ENCODE results near the gene ALDH1A1. TPM values are rescaled to one million over a fixed set of nuclear protein-coding genes. Genes with fewer than 3 reads are reported as not detected.
A peak's percentile ranks its signal among the peaks of the same experiment; 100 is the strongest.

The ALDH1A1 gene
- total RNA-seq, 1 experiment from 2014 or later: 329 TPM

DNA sequence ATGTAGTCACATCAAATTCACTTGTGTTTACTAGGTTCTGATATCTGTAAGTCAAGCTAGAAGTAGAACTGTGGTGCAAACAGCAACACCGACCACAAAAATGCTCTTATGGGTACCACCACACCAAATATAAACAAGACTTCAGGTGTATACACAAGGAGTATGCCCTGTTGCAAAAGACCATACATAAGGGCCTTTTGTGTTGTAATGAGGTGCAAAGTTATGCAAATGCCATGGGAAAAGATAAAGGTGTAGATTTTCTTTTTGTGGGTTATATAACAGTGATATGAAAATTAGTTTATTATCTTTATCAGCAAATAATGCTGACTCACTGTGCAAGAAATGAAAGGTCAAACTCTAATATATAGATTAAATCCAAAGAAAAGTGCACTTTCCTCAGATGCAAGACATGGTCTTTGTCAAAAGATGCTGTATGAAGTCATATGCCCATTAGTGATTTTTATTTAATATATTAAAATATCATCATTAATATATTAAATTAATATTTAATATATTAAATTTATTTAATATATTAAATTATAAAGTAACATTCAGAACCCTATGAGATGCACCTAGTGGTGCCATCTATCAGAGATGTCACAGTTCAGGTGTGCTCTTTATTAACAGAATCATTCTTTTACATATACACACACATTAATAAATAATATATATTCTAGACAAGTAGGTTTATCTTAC is 26.7 kb upstream of the ALDH1A1 start:
- peak; percentile 77 for DNase-seq (ENCODE audit: low spot score)

DNA sequence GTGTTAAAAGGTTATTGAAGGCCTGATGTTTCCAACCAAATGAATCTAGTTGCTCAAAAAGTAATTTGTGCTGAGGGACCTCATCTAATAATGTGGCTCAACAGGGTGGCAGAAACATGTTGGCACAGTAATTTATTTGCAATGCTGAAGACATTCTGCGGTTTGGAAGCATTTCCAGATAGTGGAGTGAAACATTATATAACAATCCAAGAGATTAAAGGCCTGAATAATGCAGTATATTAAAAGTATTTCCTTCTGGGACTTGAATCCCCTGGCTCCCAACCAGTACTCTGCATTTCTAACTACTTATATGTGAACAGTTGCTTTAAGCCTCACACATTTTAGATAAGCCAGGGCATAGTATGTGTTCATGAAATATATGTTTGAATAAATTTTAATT is 25.9 kb upstream of the ALDH1A1 start:
- peak; percentile 67 for DNase-seq (ENCODE audit: low spot score)

DNA sequence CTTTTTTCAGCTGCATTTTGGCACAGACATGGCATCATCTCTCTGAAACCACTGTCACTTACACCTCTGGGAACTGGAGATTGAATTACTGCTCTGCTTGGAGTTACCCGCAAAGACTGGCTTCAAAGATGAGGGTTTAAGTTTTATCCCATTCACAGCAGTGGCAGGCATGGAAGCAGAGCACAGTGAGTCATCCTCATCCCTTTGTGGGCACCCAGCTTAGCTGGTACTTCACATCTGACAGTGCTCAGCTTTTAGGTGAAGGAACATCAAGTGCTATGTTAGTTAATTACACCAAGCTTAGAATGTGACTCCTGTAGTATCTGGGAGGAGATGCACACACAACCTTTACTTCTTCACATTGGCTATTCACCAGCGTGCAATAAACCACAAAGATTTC is 24.8 kb upstream of the ALDH1A1 start:
- DNase-seq (ENCODE audit: low spot score): peak; percentile 36

DNA sequence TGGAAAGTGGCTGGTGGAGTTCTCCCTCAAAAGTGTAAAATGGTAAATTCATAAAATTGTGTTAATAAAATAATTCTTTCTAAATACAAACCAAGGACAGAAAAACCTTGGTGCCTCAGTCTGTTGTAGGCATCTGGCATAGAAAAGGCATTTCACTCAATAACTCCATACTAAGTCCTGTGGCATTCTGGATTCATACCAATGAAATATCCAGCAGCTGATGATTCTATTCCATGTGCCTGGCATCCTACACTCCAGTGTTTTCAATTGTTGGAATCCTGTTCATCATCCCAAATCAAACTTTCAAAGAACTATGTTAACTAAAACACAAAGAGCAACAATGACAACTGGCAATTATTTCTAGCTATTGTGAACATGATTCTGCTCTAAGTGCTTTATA is 21.6 kb upstream of the ALDH1A1 start:
- DNase-seq (ENCODE audit: low spot score): no peak

DNA sequence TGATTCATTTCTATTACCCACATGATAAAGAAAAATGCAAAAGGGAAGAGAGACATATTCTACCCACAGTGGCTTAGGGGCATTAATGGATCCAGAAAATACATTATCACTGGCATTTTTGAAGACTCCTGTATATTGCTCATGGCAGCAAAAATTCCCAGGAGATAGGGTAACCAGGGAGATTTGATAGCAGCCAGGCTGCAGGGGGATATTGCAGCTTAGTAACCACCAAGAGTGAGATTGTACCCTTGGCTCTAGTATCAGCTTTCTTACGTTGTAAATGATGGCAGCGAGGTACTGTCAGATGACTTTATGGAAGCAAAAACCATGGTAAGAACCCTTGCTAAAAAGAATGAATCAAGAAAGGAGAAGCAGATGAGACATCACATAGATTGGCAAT is 19.8 kb upstream of the ALDH1A1 start:
- no peak for DNase-seq (ENCODE audit: low spot score)

DNA sequence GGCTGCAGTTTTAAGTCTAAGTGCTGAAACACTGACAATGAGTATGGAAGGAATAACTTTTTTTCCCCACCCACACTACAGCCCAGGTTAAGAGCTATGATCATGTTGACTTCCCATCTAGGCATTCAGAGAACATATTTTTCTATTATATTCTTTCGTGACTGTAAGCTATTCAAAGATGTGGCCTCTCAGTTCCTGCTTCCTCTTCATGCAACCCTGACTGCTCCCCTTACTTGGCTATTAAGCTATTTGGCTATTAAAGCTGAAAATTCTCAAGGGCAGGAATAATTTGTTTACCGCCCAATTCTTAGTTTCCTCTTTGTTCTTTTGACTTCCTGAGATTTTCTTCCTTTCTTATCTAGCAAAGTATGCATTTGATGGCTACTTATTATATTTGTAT is 18.6 kb upstream of the ALDH1A1 start:
- no peak for DNase-seq (ENCODE audit: low spot score)

DNA sequence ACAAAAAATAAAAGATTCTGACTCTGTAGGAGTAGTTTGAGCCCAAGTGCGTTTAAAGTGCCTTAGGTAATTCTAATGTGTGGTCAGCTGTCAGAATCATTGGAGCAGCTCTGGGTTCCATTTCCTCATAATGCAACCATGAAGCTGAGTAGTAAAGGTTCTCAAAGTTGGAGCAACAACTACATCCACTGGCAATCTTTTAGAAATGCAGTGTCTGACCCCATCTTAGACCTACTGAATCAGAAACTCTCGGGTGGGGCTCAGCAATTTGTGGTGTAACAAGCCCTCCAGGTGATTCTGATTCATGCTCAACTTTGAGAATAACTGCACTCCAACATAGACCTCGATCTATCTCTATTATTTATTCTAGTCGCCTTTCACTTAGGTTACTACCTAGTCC is 7.6 kb upstream of the ALDH1A1 start:
- DNase-seq (ENCODE audit: low spot score): peak; percentile 12

DNA sequence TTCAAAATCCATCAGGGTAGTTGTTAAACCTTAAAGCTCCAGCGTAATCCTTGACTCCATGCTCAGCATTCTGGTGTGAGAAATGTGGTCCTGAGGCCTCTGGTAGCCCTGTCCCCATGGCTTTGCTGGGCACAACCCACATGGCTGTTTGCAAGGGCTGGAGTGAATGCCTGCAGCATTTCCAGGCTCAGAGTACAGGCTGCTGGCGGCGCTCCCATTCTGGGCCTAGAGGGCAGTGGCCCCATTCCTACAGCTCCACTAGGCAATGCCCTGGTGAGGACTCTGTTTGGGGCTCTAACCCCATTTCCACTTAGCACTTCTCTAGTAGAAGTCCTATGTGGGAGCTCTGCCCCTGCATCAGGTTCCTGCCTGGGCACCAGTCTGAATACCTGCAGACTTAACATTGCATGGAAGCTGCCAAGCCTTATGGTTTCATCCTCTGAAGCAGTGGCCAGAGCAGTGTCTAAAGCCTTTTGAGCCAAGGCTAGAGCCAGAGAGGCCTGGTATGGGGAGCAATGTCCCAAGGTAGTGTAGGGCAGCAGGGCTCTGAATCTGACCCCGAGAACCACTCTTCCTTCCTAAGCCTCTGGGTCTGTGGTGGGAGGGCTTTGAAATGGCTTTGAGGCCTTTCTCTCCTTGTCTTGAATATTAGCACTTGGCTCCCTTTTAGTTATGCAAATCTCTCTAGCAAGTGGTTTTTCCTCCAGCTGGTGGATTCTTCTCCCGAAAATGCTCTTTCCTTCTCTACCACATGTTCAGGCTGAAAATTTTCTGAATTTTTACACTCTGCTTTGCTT is 5.8 kb upstream of the ALDH1A1 start:
- no peak for DNase-seq (ENCODE audit: low spot score)

DNA sequence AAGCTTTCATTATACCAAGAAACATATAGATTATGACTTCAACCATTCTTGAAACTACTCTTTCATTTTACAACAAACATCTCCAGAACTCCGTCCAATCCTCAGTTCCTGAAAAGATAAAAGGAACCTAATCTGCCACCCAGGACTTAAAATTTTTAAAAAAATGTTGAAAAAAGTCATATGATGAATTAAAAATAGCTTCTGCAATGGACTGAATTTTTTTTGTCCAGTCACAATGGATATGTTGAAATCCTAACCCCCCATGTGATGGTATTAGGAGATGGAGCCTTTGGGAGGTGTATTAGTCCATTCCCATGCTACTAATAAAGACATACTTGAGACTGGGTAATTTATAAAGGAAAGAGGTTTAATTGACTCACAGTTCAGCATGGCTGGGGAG is 2.7 kb upstream of the ALDH1A1 start:
- no peak for DNase-seq (ENCODE audit: low spot score)

DNA sequence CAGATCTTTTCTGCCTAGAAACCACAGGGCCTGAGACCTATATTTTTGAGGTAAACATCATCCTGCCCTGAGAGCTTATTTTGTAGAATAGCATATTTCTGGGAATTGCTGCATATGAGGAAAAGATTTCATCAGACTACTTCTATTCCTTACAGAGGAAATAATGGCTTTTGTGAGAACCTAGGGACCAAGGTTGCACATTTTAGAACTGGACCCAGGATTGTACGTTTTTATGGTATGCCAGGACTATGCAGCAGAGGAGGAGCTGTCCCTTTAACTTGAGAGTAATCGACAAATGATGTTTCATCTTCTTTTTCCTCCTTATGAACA is 2.2 kb upstream of the ALDH1A1 start:
- DNase-seq (ENCODE audit: low spot score): no peak

DNA sequence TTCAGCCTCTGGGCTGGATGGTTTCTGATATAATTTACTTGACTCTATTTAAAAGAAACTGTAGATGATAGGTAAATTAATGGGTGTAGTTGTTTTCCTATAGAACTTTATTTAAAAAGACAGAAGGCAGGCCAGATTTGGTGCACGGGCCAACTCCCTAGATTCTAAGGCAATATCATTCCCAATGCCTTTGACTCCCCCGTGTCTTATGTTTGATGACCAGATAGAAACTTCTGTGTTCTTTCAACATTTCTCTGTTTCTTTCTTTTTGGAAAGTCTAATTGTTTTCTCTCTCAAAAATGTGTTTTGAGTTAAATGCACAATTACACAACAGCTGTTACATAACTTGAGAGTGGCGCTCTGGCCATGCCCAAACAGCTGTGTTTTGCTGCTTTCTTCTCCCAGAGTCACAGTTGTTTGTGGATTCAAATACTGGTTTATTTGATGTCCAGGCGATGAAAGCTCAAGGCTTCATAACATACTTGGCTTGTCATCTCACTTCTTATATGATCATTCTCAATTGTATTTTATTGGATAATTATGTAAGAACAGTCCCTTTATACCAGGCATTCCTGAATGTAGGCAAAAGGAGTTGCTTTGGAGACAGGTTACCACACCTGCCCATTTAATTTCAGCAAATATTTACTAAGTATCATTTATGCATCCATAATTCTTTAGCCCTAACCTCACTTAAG is 1.7 kb upstream of the ALDH1A1 start:
- DNase-seq (ENCODE audit: low spot score): peak; percentile 47

DNA sequence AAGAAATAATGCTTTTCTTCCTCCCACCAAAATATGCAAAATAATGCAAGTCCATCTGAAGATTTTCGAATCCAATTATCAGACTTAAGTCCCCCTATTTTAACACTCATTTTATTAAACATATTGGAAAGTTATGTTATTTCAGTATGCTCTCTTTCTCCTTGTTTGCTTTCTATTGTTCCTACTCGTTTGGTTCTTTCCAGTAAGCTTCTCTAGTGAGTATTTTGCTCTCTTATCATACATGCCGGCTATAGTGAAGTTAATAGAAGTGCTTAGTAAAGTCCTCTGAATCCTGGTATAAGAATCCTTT is 517 bp downstream of the ALDH1A1 start:
- peak; percentile 53 for DNase-seq (ENCODE audit: low spot score)

DNA sequence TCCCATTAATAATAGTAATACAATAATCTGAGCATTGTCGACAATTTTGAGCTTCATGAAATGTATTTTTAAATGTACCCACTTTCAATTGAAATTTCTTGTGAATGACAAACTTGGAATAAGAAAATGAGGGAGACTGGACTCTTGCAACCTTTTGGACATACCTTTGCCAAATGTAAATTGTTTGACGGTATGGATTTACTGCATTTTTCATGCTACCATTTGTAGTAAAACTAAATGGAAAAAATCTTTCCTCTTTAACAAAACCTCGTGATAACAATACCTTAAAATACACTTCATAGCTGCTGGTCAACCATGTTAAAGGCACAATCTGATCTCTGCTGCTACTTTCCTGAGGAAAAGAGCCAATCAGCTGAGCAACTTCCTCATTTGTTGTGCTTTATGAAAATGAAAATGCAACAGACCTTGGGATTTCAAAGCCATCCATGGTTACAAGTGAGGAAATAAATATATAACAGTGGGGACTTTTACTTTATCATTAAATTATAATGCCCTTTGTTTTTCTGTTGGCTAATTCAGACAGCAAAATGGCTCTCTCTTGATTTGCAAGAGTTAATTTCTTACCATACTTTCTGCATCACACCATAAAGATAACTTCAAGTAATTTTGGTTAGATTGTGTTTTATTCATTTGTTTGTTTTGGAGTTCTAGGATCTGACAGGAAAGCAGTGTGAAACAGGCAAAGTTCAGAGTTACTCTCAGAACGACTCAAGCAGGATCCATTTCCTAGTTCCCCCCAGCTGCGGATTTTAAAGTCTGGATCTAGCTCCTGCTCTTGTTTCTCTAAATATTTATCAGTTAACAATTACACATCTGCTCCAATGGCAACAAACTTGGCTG is 1.1 kb downstream of the ALDH1A1 start:
- peak; percentile 53 for DNase-seq (ENCODE audit: low spot score)

DNA sequence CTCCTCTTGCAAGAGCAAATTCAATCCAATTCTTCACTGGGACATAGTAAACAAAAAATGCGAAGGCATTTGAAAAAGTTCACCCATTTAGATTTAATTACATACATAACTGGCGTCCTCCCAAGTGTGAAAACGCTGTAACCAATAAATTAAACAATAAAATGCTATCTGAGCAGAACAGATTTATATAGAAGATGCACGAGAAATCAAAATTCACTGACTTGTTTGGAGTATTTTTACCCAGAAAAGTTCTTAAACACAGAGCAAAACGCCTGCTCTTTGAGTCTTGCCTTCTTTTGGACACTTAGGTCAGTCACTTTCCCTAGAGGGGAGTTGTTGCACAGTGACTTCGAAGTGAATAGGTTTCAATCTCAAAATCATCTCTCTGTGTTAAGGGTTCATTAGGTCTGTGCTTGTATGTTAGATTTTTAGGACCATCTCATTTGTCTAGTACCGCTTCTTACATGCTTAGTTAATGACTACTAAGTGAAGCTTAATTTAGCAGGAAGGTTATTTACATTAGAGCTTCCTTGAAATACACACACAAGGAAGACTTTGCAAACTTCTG is 1.9 kb downstream of the ALDH1A1 start:
- peak; percentile 47 for DNase-seq (ENCODE audit: low spot score)

DNA sequence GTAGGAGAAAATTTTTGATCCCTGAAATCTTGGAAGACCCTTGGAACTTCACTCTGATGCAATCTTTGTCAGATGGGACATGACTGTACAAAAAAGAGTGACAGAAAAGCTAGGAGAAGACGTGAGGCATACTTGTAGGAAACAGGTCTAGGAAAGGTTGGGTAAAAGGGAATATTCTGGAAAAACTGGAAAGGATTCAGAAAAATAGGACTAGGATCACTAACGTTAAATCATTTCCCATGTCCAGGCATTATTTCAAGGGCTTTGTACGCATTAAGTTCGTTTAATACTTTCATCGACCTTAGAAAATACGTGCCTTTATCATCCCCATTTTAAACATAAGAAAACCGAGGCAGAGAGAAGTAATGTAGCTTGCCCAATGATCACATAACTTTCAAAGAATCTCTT is 2.9 kb downstream of the ALDH1A1 start:
- DNase-seq (ENCODE audit: low spot score): peak; percentile 21

DNA sequence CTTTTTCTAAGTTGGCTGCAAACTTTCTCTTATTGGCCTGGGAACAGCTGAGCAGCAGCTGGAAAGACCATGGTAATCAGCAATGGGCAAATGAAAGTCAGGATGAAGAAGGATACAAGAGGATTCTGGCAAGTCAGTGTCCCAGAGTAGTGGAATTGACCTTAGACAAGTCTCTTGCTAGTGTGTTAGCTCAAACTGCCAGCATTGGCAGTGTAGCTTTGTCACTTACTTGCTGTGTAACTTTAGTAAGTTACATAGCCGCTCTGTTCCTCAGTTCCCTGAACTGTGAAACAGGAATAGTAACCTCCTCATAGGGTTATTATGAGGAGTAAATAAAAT is 3.6 kb downstream of the ALDH1A1 start:
- DNase-seq (ENCODE audit: low spot score): peak; percentile 30

DNA sequence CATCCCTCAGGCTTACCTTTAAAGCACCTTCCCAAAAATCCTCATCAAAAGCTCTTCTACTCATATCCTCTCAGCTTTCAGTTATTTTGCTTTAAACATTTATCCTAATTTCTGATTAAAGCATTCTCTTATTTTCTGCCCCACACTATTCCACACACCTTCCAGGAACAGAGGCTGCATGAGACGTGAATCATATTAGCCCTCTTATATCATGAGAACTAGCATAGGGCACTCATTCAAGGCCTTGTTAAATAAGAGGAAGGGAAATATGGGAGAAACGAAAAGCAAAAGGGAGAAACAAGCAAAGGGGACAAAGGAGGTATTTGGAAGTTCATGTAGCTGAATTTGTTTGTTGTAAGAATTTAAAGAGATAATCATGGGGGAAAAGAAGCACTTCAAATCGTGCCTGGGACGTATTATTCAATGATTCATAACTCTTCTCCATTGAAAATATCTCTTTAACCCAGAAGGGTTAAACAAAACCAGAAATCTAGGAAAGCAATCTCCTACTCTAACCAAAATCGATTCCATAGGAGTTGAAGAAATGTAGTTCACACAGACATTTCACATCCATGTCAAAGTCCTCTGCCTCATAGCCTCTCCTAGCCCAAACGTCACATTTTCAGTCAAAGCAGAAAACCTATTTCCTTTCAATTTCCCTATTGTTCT is 4.1 kb downstream of the ALDH1A1 start:
- no peak for DNase-seq (ENCODE audit: low spot score)

DNA sequence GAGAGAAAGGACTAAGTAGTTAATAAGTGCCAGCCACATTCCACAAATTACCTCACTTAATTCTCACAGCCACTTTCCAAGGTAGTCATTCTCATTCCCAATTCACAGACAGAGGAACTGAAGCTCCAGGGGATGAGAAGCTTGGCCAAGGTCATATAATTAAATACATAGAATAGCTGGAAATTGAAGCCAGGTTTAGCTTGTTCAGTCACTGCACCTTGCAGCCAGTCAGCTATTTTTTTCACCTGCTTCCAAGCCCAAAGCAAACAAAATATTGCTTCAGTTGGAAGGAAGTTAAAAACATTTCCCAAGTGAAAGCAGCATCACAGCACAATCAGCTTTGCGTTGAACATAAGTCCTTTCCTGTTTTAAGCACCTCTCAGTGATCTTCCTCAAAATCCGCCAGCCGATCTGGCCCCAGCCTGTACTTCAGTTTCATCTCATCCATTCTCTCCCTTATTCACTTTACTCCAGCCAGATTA is 4.8 kb downstream of the ALDH1A1 start:
- peak; percentile 31 for DNase-seq (ENCODE audit: low spot score)

DNA sequence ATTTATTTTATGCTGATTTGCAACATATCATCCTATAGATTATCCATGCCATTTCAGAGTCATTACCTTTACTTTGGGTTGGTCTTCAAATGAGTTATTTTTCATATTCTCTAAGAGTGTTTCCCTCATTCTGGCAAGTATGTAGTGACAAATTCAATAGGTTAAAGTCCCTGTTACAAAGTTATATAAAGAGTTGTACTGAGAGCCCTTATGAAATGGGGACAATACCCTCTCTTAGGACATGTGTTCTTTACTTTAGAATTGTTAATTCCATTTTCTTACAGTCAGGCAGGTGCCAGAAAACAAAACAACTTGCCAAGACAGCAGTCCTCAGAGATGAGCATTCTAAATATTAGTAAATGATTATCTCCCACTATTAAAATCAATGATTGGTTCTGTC is 6.0 kb downstream of the ALDH1A1 start:
- DNase-seq (ENCODE audit: low spot score): no peak

DNA sequence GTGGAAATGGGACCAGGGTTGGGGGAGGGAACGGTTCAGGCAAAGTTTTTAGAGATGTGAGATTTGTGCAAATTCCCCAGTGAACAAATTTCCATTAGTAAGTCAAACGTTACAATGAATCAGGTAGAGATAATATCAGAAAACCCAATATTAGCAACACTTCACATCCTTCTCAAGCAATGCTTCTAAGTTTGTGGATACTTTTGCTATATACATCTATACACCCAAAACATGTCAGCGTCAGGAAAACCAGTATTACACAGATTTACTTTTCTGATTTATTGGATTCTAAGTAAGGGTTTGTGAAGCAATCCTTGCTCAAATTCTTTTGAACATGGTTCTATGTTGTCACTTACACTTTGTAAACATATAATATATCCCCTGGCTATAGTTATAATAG is 6.5 kb downstream of the ALDH1A1 start:
- DNase-seq (ENCODE audit: low spot score): no peak

DNA sequence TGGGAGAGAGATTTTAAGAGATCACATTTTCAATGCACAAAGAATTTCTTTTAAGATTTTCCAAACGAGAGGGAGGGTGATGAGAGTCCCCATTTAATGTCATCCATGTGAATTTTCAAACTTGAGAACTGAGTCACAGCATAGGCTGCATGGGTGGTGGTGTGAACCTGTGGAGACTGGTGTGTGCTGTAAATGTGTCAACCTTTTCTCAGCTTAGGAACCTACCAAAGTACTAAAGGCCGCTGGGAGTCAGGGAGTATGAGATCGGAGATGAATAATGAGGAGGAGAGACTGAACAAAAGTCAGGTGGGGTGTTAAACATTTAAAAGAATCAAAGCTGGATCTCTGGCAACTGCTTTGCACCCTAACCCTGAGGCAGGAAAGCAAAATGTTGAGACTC is 7.5 kb downstream of the ALDH1A1 start:
- DNase-seq (ENCODE audit: low spot score): no peak

Measured in HT-29 (cell line).